ENCODE measurements around the gene DOK3. TPM values are rescaled to one million over a fixed set of nuclear protein-coding genes. Genes with fewer than 3 reads are reported as not detected.
A peak's percentile ranks its signal among the peaks of the same experiment; 100 is the strongest.

Gene DOK3
- total RNA-seq, 1 experiment from 2014 or later, result 16.4 TPM

DNA sequence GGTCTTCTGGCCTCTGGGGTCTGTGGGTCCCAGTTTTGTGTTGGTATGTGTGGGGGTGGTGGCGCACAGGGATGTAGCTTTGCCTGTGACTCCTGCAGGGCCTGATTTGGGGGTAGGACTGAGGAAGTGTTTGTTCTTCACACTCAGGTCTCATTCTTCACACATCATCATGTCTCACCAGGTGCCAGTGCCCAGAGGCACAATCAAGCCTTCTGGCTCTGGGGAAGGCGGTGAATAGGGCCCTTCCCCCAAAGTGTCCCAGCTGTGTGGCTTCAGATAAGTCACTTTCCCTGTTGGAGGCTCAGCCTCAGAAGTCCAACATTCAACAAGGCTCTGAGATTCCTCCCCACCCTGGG lies 41.3 kb downstream of the DOK3 start:
- H3K79me2 ChIP-seq (ENCODE audit: insufficient read depth, low read length), result peaks cover 26% of the 10 kb centered on the region; the same call in 1 of the 2 replicates
- no peak overlapping the region for H2BK15ac ChIP-seq (ENCODE audit: low read depth, low read length)
- peak overlapping the region in 2 of 3 experiments; percentile 64 to 81; a peak in 4 of 7 replicates for H3K27ac Mint-ChIP-seq
- no peaks in the 10 kb centered on the region for H3K27me3 ChIP-seq (ENCODE audit: insufficient read depth, low read length)
- H3K14ac ChIP-seq (ENCODE audit: insufficient read depth, low read length), result no peak overlapping the region
- no peak overlapping the region for H3K56ac ChIP-seq (ENCODE audit: insufficient read length, low read depth, low read length)
- no peak overlapping the region for H2AFZ ChIP-seq (ENCODE audit: low read length)
- no peak overlapping the region for H2BK120ac ChIP-seq (ENCODE audit: low read depth, low read length, poor library complexity, severe bottlenecking)
- WGBS (ENCODE audit: extremely low coverage, insufficient read length, low lambda C conversion rate), result no CpG with 5 or more reads among the region's 2 CpGs
- H3K4ac ChIP-seq (ENCODE audit: low read depth, low read length), result no peak overlapping the region
- peaks cover 56 to 81% (median 79%) of the 10 kb centered on the region in 3 experiments for H3K36me3 Mint-ChIP-seq (ENCODE audit: insufficient read depth in 1 of 3, low read depth in 3 of 3)
- H3K4me1 Mint-ChIP-seq, result peaks cover 17 to 39% of the 10 kb centered on the region in 2 experiments
- peaks cover 10% of the 10 kb centered on the region for H3K79me1 ChIP-seq (ENCODE audit: insufficient read depth, low read depth, low read length, poor library complexity, severe bottlenecking)
- H2BK20ac ChIP-seq (ENCODE audit: low read depth, low read length, poor library complexity, severe bottlenecking), result no peak overlapping the region
- H2BK12ac ChIP-seq (ENCODE audit: insufficient read length, low read depth, low read length), result no peak overlapping the region
- H3K9me3 Mint-ChIP-seq, result peaks cover 2 to 11% of the 10 kb centered on the region in 2 experiments; a peak in 1 of 5 replicates
- H3K9ac ChIP-seq (ENCODE audit: extremely low read depth, insufficient read length, low read length), result no peak overlapping the region
- no peaks in the 10 kb centered on the region for H3K27me3 Mint-ChIP-seq (ENCODE audit: low read depth)
- no peak overlapping the region for H3K27ac ChIP-seq (ENCODE audit: insufficient read length, low read depth, low read length)
- no peaks in the 10 kb centered on the region for H3K9me3 ChIP-seq (ENCODE audit: control insufficient read depth, low read depth, low read length)
- no peaks in the 10 kb centered on the region for H4K20me1 ChIP-seq (ENCODE audit: control insufficient read depth, insufficient read depth, insufficient read length)
- peaks cover 4% of the 10 kb centered on the region for H3K23me2 ChIP-seq (ENCODE audit: insufficient read length, low read depth, low read length, poor library complexity, severe bottlenecking)
- no peak overlapping the region for H2BK5ac ChIP-seq (ENCODE audit: insufficient read length, low read length)
- peaks cover 14% of the 10 kb centered on the region; the same call in 1 of the 2 replicates for H3K4me1 ChIP-seq (ENCODE audit: insufficient read depth, low read length)
- no peak overlapping the region; a peak in 2 of 5 replicates for H3K4me3 Mint-ChIP-seq
- H3K18ac ChIP-seq (ENCODE audit: insufficient read length, low read depth, low read length), result no peak overlapping the region
- H3T11ph ChIP-seq (ENCODE audit: low read length), result no peak overlapping the region
- no peak overlapping the region for H3K4me2 ChIP-seq (ENCODE audit: insufficient read depth, insufficient read length, low read length)
- H4K91ac ChIP-seq (ENCODE audit: insufficient read length, low read depth, low read length), result no peak overlapping the region
- H4K8ac ChIP-seq (replicated peaks; ENCODE audit: insufficient read length, low read depth, low read length), result no peak overlapping the region
- H4K5ac ChIP-seq (ENCODE audit: insufficient read length, low read depth, low read length), result no peak overlapping the region
- no peak overlapping the region for H2AK5ac ChIP-seq (ENCODE audit: insufficient read length, low read length)
- no peak overlapping the region for H3K23ac ChIP-seq (ENCODE audit: insufficient read length, low read depth, low read length)
- TF ChIP-seq, protein P1, sequence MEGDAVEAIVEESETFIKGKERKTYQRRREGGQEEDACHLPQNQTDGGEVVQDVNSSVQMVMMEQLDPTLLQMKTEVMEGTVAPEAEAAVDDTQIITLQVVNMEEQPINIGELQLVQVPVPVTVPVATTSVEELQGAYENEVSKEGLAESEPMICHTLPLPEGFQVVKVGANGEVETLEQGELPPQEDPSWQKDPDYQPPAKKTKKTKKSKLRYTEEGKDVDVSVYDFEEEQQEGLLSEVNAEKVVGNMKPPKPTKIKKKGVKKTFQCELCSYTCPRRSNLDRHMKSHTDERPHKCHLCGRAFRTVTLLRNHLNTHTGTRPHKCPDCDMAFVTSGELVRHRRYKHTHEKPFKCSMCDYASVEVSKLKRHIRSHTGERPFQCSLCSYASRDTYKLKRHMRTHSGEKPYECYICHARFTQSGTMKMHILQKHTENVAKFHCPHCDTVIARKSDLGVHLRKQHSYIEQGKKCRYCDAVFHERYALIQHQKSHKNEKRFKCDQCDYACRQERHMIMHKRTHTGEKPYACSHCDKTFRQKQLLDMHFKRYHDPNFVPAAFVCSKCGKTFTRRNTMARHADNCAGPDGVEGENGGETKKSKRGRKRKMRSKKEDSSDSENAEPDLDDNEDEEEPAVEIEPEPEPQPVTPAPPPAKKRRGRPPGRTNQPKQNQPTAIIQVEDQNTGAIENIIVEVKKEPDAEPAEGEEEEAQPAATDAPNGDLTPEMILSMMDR (conservative IDR thresholded peaks at IDR 0.05), result no peak
- DNase-seq, result no peak
